Ishikawa (cell line): ENCODE measurements around the gene AKIRIN1.

Source experiments
- CEBPB ChIP-seq: IDR thresholded peaks from 2 replicates; pipeline ENCODE4 v1.6.1; 2012
- CREB1 ChIP-seq: IDR thresholded peaks from 2 replicates; pipeline ENCODE4 v1.6.1; 2012; ENCODE audit warnings: low read depth
- EGR1 ChIP-seq: IDR thresholded peaks from 2 replicates; pipeline ENCODE4 v1.6.1; 2012
- FOXM1 ChIP-seq: IDR thresholded peaks from 2 replicates; pipeline ENCODE4 v1.6.1; 2012; ENCODE audit warnings: low read depth, borderline replicate concordance
- MAX ChIP-seq: IDR thresholded peaks from 2 replicates; pipeline ENCODE4 v1.6.1; 2012
- RAD21 ChIP-seq: IDR thresholded peaks from 2 replicates; pipeline ENCODE4 v1.6.1; 2012; ENCODE audit warnings: low read depth
- REST ChIP-seq: IDR thresholded peaks from 2 replicates; pipeline ENCODE4 v1.6.1; 2012; ENCODE audit warnings: low read depth, mild to moderate bottlenecking
- TAF1 ChIP-seq: IDR thresholded peaks from 2 replicates; pipeline ENCODE4 v1.6.1; 2012; ENCODE audit warnings: low read depth, mild to moderate bottlenecking
- TCF12 ChIP-seq: IDR thresholded peaks from 2 replicates; pipeline ENCODE4 v1.6.1; 2012; ENCODE audit warnings: low read depth
- USF1 ChIP-seq: IDR thresholded peaks from 2 replicates; pipeline ENCODE4 v1.6.1; 2012

AKIRIN1 gene

GRCh38 chr1:39051956-39052355, 60.9 kb downstream of the AKIRIN1 start:
- no peak for TF ChIP-seq TAF1
- TF ChIP-seq CREB1 = no peak
- TF ChIP-seq CEBPB = no peak
- no peak for TF ChIP-seq FOXM1
- TF ChIP-seq MAX = no peak
- TF ChIP-seq TCF12 = no peak
- no peak for TF ChIP-seq EGR1
- no peak for TF ChIP-seq USF1
- no peak for TF ChIP-seq REST
- TF ChIP-seq RAD21 = no peak
